NCI-H526 treated with DMSO at 0.1 percent for 48 hours (cell line): ENCODE measurements around the gene ATP2B1.

Experiments used
- DNase-seq: peaks from one replicate; lab custom pipeline; 2025; lab: John Stamatoyannopoulos, UW

The ATP2B1 gene

DNA sequence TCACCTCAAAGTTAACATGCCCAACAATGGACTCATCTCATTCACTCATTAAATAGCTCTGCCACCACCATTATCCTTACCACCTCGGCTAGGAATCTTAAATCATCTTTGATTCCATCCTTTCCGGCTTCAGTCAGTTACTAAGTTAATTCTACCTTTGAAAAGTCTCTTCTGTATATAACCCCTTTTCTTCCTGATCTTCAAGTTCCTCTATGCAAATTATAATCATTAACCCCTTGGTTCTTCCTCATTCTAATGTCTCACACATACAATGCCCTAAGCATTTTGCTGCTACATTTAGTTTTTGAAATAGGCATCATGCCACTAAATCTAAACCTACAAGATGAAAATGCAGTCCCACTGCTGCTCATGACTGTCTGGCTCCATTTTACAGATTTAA lies 51.6 kb downstream of the ATP2B1 start:
- no peak for DNase-seq

DNA sequence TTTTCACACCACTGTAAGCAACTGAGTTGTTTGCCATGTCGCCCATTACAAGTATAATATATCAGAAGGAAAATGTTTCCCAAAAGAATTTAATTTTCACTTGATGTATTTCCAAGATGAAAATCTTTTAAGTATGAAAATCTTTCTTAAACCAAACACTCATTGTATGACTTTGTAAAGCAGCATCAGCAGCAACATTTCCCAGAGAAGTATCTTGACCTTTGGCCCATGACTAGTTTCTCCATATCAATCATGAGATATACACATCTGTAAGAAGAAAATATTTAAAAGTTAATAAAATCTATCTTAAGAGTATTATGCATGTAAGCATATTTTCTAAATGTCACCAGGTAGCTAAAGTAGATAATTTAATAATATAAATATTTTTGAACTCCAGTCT lies 52.8 kb downstream of the ATP2B1 start:
- no peak for DNase-seq

DNA sequence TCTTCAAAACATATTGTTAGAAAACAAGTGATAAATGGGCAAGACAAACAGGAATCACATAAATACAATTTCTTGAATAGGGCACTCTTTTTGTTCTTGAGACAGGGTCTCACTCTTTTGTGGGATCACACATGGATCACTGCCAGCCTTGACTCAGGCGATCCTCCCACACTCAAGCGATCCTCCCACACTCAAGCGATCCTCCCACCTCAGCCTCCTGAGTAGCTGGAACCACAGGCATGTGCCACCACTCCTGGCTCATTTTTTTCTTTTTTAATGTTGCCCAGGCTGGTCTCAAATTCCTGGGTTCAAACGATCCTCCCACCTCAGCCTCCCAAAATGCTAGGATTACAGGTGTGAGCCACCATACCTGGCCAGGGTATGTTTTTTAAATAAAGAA lies 57.4 kb downstream of the ATP2B1 start:
- no peak for DNase-seq

DNA sequence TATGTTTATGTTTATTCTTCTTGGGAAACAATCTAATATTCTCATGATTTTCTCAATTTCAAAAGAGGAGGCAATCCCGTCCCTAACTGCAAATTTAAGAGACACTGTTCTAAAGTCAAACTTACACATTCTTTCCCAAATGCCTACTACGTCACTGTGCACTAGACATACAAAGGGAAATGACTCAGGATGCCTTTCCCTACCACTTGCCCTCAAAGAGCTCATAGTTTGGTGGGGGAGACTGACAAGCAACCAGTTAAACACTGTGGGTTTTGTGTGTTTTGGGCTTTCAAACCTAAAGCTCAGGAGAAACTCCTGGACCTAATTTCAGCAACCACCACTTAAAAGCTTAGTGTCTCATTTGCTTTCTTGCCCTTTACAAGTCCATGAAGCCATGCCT lies 58.4 kb downstream of the ATP2B1 start:
- no peak for DNase-seq

DNA sequence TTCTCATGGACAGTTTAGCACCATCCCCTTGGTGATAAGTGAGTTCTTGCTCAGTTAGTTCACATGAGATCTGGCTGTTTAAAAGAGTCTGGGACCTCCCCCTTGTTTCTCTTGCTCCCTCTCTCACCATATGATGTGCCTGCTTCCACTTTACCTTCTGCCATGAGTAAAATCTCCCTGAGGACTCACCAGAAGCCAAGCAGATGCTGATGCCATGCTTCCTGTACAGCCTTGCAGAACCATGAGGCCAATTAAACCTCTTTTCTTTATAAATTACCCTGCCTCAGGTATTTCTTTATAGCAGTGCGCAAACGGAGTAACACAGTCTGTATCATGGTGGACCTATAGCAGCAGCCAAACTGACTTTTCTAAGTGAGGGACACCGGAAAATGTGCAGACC lies 58.8 kb downstream of the ATP2B1 start:
- DNase-seq = no peak

DNA sequence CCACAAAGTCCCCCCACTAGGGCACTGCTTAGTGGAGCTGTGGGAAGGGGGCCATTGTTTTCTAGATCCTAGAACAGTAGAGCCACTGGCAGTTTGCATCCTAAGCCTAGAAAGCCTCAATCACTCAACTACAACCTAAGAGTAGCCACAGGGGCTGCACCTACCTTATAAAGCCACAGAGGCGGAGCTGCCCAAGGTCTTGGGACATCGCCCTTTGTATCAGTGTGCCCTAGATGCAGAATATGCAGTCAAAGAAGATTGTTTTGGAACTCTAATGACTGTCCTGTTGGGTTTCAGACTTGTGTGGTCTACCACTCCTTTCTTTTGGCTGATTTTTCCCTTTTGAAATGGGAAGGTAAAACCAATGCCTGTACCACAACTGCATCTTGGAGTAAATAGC lies 59.5 kb downstream of the ATP2B1 start:
- no peak for DNase-seq

DNA sequence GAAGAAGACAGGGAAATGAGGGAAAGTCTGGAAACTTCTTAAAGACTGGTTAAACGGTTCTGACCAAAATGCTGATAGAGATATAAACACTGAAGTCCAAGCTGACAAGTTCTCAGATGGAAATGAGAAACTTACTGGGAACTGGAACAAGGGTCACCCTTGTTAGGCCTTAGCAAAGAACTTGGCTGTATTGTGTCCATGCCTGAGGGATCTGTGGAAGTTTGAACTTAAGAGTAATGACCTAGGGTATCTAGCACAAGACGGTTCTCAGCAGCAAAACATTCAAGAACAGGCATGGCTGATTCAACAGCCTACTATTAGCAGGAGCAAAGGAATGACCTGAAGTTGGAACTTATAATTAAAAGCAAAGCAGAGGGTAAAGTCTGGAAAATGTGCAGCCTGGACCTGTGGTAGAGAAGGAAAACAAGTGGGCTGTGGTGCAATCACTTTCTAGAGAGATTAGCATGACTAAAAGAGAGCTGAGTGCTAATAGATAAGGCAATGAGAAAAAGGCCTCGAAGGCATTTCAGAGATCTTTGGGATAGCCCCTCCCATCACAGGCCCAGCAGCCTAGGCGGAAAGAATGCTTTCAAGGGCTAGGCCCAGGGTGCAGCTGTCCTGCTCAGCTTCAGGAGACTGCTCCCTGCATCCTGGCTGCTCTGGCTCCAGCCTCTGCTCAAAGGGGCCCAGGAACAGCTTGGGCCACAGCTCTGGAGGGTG lies 60.3 kb downstream of the ATP2B1 start:
- no peak for DNase-seq

DNA sequence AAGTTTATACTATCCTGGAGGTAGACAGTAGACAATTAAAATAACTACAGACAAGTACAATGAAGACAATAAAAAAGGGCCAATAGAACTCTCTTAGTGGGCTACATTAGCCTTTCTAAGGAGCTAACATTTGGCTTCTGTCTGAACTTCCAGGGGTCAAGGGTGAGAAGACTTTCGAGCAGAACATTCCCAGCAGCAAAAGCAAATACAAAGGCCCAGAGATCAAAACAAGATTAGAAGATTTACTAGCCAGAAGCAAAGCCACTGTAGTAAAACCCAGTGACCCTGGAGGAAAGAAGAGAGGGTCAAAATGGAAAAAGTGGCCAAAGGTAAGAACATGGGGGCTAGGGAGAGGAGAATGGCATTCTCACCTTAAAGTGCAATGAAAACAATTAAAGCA lies 63.2 kb downstream of the ATP2B1 start:
- DNase-seq = no peak

DNA sequence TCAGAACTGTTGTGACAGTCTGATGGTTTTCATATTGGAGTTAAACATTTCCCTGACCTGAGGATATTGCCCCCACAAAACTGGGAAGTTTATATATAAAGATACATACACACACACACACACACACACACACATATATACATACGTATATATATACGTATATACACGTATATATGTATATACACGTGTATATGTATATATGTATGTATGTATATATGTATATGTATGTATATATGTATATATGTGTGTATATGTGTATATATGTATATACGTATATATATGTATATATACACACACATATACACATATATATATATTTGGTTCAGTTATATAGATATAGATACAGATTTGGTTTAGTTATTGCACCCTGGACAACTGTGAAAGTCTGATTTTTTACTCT lies 65.7 kb downstream of the ATP2B1 start:
- no peak for DNase-seq

DNA sequence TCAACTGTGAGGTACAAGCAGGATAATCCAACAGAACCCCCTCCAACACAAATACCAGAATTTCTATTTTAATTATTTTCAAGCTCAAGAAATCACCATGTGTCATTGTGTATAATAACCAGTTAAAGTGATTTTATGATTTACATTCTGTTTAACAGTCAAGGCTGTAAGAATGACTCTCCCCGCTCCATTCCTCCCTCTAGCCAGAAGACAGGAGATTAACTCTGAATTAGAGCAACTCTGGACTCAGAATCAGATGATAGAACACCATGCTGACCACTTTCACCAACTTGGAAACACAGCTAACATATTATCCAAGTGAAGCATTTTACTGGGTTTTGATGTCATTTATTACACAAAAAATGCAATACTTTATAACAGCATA lies 71.9 kb downstream of the ATP2B1 start:
- DNase-seq = no peak

DNA sequence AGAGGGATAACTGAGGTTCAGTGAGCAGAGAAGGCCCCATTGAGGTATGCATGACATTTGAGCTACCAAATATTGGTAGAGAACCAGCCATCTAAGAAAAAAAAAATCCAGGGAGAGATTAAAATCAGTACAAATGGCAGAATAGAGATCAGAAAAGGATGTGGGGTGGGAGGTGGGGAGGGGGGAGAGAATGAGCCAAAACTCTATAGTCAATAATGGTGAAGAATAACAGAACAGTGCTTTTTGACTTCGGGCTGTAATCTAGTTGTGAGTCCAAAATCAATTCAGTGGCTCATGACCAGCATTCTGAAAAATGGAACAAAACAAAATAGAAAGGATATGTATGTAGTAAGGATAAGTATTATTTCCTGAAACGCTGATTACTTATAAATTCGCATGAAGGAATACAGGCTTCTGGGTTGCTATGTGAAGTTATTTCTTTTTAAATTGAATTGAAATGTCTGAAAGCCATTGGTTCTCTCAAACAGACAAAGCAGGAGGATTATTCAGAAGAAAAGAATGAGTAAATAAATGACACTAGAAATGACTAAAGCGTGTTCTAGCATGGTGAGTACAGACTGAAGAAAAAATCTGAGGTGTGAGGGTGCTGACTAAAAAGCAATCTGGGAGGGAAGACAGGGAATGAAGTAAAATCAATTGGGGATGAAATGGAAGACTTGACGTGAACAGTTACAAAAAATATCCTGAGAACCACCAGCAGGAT lies 72.4 kb downstream of the ATP2B1 start:
- no peak for DNase-seq

DNA sequence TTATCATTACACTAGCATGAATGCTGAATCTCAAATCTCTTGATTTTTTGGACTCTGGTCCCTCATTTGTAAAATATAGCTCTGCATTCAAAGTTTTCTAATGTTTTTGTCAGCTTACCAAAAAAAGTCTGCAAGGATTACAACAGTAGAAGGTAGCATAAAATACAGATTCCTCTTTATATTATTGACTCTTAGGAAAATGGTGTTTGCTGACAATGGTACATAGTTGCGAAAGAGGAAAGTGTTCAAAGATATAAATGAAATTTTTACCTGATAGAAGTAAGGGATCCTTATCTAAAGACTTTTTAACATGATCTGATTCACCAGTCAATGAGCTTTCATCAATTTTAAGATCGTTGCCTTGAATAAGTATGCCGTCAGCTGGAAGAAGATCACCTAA lies 74.1 kb downstream of the ATP2B1 start:
- DNase-seq = no peak

DNA sequence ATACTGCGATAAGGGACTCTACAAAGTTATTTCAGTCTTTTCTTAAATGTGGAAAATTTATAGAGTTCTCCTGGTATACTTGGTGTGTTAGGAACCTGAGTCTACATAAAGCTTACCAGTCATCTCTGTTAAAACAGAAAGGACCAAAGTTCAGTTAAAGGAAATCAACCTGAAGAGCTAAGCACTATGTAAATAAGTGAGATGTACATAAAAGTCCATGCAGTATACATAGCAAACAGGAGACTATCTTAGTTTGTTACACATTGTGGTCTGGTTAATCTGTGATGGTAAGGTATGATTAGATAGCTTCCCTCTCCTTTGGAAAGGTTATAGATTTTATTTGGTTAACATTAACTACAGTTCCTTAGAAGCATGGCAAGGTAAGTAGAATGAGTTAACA lies 75.9 kb downstream of the ATP2B1 start:
- no peak for DNase-seq

DNA sequence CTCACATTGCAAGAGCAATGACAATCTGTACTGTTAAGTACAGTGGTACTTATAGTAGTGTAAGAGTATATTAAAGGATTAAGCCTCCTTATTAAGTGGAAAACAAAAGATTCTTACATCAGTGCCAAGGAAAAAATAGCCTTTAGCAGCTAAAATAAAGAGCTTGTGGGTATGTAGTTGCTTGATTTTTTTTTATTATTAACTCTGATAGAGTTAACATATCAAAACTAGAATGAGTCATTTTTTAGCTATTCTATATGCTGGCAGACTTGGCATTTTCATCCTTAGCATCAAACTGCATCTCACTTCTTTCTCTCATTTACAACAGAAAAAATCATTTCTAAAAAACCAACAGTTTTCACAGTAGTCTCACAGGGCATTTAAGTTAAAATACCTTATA lies 86.5 kb downstream of the ATP2B1 start:
- no peak for DNase-seq

DNA sequence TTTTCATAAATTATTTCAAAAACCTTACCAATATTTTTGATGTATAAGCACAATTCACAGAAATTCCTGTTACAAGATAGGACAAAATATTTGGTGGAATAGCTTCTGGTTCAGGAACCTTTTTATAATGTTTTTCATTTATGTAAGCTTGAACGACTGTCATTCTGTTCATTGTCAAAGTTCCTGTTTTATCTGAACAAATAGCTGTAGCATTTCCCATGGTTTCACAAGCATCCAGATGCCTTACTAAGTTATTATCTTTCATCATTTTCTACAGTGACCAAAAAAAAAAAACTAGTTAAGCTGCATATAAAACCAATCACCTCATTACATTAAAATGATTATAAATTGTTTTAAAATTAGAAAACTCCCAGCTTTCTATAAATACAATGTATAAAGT lies 87.1 kb downstream of the ATP2B1 start:
- no peak for DNase-seq

DNA sequence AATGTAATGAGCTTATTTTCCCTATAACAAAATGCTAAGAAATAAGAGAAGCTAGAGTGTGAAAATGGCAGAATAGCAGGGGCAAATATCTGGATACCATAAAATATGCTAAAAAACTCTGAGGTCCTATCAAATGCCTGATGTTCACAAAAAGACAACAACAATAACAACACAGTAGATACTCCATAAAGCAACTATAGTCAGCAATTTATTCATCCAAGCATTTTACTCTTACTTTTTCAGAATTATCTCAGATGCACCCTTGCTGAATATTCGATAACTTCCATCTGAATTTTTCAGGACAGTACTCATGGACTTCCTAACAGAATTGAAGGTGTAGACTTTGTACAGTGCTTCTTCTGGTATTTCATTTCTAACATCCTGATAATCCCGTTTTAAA lies 88.9 kb downstream of the ATP2B1 start:
- DNase-seq = no peak

DNA sequence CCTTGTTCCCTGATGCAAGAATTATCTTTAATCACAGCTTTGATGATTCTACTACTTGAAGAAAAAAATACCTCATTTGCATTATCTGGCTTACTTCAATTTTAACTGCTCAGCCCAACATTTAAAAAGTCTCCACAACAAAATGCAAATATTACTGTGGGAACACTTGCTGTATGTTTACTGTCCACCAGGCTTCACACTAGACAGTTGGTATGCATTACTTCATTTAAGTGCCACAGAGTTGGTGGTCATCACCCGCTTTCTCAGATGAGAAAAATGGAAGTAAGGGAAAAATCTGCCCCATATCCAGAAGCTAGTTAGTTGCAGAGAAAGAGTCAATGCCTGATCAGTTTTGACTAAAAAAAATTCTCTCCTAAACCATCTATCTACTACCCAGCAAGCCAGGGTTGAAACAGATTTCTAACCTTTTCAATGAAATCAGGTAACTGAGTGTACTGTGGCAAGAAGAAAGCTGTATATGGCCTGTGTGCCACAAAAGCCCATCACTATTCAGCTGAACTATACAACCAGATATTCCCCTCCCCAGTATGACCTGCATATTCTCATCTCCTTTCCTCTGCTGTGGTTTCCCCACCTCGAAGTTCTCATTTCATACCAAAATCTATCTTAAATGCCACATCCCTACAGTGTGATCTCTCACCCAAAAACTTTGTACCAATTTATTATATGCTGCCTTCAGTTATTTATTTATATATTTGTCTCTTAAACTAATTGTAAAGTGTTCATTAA lies 90.3 kb downstream of the ATP2B1 start:
- DNase-seq = no peak

DNA sequence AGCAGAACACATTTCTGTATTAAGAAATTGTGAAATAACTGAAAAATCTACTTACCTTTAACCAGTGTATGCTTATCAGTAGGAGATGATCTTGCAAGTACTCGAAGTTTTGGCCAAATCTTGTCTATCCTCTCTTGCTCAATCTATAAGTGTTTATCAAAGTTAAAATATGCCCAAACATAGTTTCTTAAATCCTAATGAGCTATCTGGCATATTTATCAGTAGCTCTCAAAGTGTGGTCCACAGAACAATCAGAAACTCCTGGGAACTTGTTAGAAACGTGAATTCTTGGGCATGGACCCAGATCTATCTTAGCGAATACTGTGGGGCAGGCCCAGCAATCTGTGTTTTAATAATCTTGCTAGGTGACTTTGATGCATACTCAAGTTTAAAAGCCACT lies 98.3 kb downstream of the ATP2B1 start:
- DNase-seq = no peak

DNA sequence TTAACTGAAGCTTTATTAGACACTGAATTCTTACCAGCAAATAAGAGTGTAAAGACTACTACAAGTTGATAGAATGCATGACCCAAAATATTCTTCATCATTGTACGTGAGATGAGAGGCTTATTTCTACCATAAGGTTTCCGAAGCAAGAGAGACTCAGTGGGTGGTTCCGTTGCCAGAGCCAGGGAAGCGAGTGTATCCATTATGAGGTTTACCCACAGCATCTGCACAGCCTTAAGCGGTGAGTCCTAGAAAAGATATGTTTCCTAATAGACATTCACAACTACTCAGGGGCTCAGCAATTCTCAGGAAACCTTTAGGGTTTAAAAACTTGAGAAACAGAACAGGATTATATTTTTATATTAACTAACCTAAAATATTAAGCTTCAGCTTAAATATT lies 105.0 kb downstream of the ATP2B1 start:
- no peak for DNase-seq

DNA sequence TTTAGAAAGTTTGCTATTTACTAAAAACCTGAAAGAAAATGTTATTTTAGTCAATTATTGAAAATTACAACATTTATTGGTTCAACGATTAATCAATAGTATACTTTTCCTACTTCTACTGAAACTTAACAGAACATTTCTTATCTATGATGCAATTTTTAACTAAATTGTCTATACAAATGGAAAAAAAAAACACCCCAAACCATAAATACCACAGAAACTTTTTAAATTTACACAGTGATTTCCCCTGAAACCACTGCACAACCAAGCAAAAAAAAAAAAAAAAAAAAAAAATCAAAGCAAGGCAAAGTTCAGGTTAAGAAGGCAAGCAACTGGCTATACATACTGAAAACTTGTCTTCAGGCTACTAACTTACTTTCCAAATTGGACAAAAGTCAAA lies 110.9 kb downstream of the ATP2B1 start:
- no peak for DNase-seq

DNA sequence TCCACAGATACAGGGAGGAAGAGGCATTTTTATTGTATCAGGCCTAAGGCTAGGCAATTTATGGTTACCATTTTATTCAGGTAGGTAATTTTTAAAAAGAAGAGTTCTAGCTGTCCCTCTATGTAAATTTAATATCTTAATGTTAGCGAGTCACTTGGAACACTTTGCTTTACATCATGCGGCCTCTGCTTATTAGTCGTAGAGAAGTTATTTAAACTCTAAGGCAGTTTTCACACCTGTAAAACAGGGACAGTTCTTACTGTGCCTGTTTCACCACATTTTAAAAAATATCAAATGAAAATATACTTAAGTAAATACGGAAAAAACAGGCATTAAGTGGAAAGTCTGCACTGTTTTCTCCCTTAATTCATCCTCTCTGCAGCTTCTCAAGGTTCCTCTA lies 111.4 kb downstream of the ATP2B1 start:
- DNase-seq = no peak

DNA sequence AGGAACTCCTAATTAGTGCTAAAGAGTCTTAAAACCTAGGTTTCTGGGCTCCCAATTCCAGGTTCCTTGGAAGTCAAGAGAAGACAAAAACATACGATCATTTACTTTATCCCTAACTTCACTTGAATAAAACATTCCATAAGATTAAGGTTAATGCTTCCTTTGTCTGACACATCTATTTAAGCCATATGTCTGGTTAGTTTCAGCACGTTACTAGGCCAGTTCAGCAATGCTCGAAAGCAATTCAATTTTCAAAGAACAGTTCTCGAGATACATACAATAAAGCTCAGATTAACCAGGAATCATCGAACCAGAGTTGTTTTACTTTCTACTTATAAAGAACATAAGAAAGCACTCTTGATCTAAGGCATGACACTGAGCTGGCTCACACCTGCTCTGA lies 114.8 kb downstream of the ATP2B1 start:
- no peak for DNase-seq

DNA sequence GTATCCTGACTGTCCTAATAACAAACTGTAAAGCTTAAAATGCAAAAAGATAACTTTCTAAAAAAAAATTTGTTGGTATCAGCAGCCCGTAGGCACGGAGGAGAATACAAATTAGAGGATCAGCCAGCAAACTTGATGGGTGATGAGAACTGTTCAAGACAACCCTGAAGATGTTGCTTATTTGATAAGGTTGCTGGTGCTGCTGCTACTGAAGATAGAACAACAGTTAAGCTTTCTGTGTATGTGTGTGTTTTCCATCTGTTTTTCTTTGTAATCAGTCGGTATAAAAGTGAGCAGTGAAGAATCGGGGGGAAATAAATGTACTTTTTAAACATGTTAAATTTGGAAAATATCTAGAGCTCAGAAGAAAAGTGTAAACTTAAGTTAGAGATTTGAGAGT lies 115.4 kb downstream of the ATP2B1 start:
- no peak for DNase-seq
